ENCODE results near the gene TTLL10. TPM values are rescaled to one million over a fixed set of nuclear protein-coding genes. Genes with fewer than 3 reads are reported as not detected.
"Not testable (repeated sequence)": the region's sequence is repeated elsewhere in the genome, so short reads cannot be mapped to it uniquely, and the experiment has no call there.

The TTLL10 gene
- polyA plus RNA-seq, 1 experiment, result not detected

DNA sequence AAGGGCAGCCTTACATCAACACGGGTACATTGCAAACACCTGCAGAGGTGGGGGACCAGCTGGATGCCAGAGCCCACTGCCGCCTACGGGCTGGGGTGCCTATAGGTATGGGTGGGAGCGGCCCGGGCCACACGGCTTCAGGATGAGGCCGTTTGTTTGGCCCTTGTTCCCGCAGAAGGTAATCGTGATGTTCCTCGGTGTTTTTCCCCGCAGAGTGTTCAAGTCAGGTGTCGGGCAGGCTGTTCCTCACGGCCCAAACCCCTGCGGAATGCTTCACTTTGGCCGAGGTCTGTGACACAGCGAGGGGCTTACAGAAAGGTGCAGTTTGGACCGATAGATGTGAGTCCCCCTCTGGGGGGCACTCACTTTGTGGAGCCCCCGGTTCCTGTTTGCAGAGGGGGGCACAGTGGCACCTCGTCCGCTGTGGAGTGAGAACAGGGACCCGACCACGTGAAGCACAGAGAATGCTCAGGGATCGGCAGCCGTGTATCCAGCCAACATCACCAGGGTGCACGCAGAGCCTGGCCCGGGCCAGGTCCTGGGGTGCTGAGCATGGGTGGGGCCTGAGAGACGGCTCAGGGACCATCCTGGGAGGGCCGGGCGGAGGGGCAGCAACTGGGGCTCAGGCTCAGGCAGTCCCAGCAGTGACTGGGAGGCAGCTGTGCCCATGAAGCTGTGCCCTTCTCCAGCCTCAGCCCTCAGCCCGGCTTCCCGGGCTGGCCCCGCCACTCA lies 453 bp upstream of the TTLL10 start:
- DNase-seq (ENCODE audit: low read depth, low spot score), result no peak
- H3K4me3 ChIP-seq (ENCODE audit: low read depth, low read length), result no peak overlapping the region
- no peak overlapping the region for H3K27ac ChIP-seq (ENCODE audit: low read depth, low read length)
- peaks cover 16% of the 10 kb centered on the region for H3K9me3 ChIP-seq (ENCODE audit: control insufficient read depth, insufficient read depth, low read length)
- H3K27me3 ChIP-seq (ENCODE audit: control insufficient read depth, insufficient read depth, low read length), result peaks cover 78% of the 10 kb centered on the region
- no peak for TF ChIP-seq CTCF (IDR thresholded peaks at IDR 0.05; ENCODE audit: low read depth, low read length)
- ChIA-PET CTCF (no interaction called here), POLR2A (no interaction called here)

GRCh38 chr1:1175221-1176062 lies 1.8 kb downstream of the TTLL10 start:
- Histone ChIP-seq H3K4me3 (ENCODE audit: low read depth, low read length) (no peak overlapping the region), H3K9me3 (ENCODE audit: control insufficient read depth, insufficient read depth, low read length) (peaks cover 16% of the 10 kb centered on the region), H3K27ac (ENCODE audit: low read depth, low read length) (no peak overlapping the region), H3K27me3 (ENCODE audit: control insufficient read depth, insufficient read depth, low read length) (peaks cover 65% of the 10 kb centered on the region)
- ChIA-PET POLR2A (no interaction called here), CTCF (no interaction called here)
- TF ChIP-seq CTCF (IDR thresholded peaks at IDR 0.05; ENCODE audit: low read depth, low read length), result no peak
- no peak for DNase-seq (ENCODE audit: low read depth, low spot score)

DNA sequence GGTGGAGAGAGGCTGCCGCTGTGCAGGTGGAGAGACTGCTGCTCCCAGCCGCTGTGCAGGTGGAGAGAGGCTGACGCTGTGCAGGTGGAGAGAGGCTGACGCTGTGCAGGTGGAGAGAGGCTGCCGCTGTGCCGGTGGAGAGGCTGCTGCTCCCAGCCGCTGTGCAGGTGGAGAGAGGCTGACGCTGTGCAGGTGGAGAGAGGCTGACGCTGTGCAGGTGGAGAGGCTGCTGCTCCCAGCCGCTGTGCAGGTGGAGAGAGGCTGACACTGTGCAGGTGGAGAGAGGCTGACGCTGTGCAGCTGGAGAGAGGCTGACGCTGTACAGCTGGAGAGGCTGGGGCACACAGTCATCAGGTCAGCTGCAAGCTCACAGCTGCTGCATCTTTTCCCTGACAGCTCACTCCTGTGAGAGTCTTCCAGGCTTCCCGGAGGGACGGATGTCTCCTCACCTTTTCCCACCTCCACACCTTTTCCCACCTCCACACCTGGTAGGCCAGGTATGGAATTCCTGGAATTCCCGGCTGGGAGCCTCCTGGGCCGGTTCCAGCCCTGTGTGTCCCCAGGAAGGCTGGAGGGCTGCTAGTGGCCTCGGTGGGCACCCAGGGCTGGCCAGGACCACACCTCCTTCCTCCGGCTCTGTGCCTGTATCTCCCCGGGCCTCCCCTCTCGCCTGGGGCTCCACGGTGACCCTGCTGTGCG lies 2.5 kb downstream of the TTLL10 start:
- peaks cover 16% of the 10 kb centered on the region for H3K9me3 ChIP-seq (ENCODE audit: control insufficient read depth, insufficient read depth, low read length)
- H3K27ac ChIP-seq (ENCODE audit: low read depth, low read length); DNase-seq (ENCODE audit: low read depth, low spot score); CTCF ChIA-PET; H3K4me3 ChIP-seq (ENCODE audit: low read depth, low read length); POLR2A ChIA-PET: not testable (repeated sequence)
- H3K27me3 ChIP-seq (ENCODE audit: control insufficient read depth, insufficient read depth, low read length), result peaks cover 61% of the 10 kb centered on the region

DNA sequence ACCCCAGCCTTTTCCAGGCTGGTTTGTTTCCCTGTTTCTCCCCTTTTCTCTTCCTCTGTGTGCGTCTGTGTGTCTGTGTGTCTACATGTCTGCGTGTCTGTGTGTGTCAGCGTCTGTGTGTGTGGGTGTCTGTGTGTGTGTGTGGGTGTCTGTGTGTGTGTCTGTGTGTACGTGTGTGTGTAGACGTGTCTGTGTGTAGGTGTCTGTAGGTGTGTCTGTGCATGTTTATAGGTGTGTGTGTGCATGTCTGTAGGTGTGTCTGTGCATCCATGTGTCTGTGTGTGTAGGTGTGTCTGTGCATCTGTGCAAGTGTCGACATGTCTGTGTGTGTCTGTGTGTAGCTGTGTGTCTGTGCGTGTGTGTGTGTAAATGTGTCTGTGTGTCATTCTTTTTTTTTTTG lies 3.3 kb downstream of the TTLL10 start:
- no peak for DNase-seq (ENCODE audit: low read depth, low spot score)
- H3K9me3 ChIP-seq (ENCODE audit: control insufficient read depth, insufficient read depth, low read length), result peaks cover 16% of the 10 kb centered on the region
- TF ChIP-seq CTCF (IDR thresholded peaks at IDR 0.05; ENCODE audit: low read depth, low read length), result no peak
- ChIA-PET CTCF (no interaction called here), POLR2A (no interaction called here)
- H3K27ac ChIP-seq (ENCODE audit: low read depth, low read length), result no peak overlapping the region
- H3K4me3 ChIP-seq (ENCODE audit: low read depth, low read length), result no peak overlapping the region
- H3K27me3 ChIP-seq (ENCODE audit: control insufficient read depth, insufficient read depth, low read length), result peaks cover 54% of the 10 kb centered on the region

DNA sequence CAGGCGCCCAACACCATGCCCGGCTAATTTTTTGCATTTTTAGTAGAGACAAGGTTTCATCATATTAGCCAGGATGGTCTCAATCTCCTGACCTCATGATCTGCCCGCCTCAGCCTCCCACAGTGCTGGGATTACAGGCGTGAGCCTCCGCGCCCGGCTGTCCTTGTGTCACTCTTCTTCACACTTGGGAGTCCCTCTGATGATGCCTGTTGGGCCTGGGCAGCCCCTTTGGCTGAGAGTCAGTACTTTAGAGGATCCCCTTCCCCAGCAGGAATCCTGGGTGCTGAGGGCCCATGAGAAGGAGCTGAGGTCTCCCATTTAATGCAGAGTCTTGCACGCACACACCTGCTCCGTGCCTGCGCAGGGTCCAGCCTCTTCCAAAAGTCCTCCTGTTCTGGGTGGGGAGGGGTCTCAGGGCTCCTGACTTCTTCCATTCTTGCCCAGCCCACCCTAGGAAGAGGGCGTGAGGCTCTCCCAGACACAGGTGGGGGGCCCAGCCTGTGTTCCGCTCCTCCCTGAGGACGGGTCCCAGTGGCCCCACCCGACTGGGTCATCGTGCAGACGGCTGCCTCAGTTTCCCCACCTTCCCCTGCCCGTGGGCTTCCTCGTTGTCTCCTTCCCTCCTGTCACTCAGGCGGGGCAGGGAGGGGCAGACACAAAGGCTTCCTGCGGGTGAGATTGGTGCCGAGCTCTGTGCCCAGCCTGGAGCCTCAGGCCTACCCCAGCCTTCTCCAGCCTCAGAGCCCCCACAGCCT lies 3.9 kb downstream of the TTLL10 start:
- CTCF ChIA-PET, result no interaction called here
- H3K4me3 ChIP-seq (ENCODE audit: low read depth, low read length), result no peak overlapping the region
- peaks cover 16% of the 10 kb centered on the region for H3K9me3 ChIP-seq (ENCODE audit: control insufficient read depth, insufficient read depth, low read length)
- no peak for DNase-seq (ENCODE audit: low read depth, low spot score)
- TF ChIP-seq CTCF (IDR thresholded peaks at IDR 0.05; ENCODE audit: low read depth, low read length), result no peak
- peaks cover 48% of the 10 kb centered on the region for H3K27me3 ChIP-seq (ENCODE audit: control insufficient read depth, insufficient read depth, low read length)
- POLR2A ChIA-PET, result no interaction called here
- H3K27ac ChIP-seq (ENCODE audit: low read depth, low read length), result no peak overlapping the region
